Lower lobe of right lung (tissue), 2 donors: ENCODE data around the gene RPAP2. TPM values are rescaled to one million over a fixed set of nuclear protein-coding genes. Genes with fewer than 3 reads are reported as not detected.
A peak's percentile ranks its signal among the peaks of the same experiment; 100 is the strongest.
"Not testable (repeated sequence)": the region's sequence is repeated elsewhere in the genome, so short reads cannot be mapped to it uniquely, and the experiment has no call there.

Experiments used
- ATAC-seq, 2 donors: fragments of 200-7000 bp; cut with Tn5 transposase; one replicate each; pipeline ENCODE4 v1.9.1; 2020 to 2022; ENCODE audit warnings: mild to moderate bottlenecking in 2 of 2, moderate library complexity in 2 of 2
- DNase-seq: peaks from one replicate; pipeline ENCODE4 v3.0.0-alpha.2; 2020
- H3K27ac ChIP-seq: fragments of 200-600 bp; one replicate; pipeline ENCODE4 v1.8.0; 2022
- H3K27me3 ChIP-seq: fragments of 200-600 bp; one replicate; pipeline ENCODE4 v1.8.0; 2022; ENCODE audit warnings: low read depth
- H3K36me3 ChIP-seq: fragments of 200-600 bp; one replicate; pipeline ENCODE4 v1.8.0; 2022; ENCODE audit warnings: mild to moderate bottlenecking
- H3K4me1 ChIP-seq: fragments of 200-600 bp; one replicate; pipeline ENCODE4 v1.8.0; 2022
- H3K4me3 ChIP-seq: fragments of 200-600 bp; one replicate; pipeline ENCODE4 v1.8.0; 2022; ENCODE audit warnings: mild to moderate bottlenecking
- H3K9me3 ChIP-seq: fragments of 200-600 bp; one replicate; pipeline ENCODE4 v1.8.0; 2022
- intact Hi-C: fragments of 100-400 bp; cut with DNase I; formaldehyde crosslinking; loops from one replicate; pipeline ENCODE4 v1.11.0; 2022
- total RNA-seq: library from RNA; stranded (reverse); fragmentation: NEBNext Ultra II Directional; extraction: Animal tissue kit (Norgen Biotek cat#: 25700); gene quantifications from one replicate; pipeline ENCODE4 v1.2.1, GENCODE V29; 2021
- TF ChIP-seq, protein P1 (sequence below): fragments of 200-600 bp; IDR thresholded peaks from one replicate; pipeline ENCODE4 v1.8.0; 2022; ENCODE audit warnings: antibody characterized with exemption, mild to moderate bottlenecking
- donor health status: DM: no; HTN: yes; CAD: no; lungs with severe emphysema.

The RPAP2 gene
- total RNA-seq, 1 donor from 2014 or later, result 20.0 TPM

DNA sequence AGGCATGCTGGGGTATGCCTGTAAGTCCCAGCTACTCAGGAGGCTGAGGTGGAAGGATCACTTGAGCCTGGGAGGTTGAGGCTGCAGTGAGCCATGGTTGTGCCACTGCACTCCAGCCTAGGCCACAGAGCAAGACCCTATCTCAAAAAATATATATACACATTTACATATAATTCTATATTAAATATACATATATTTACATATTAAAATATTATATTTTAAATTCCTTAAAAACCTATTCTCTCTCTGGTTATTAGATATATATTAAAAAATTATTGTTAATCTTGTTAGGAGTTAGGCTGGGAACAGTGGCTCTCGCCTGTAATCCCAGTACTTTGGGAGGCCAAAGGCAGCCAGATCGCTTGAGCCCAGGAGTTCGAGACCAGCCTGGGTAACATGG, 22.8 kb upstream of the RPAP2 start:
- TF ChIP-seq, protein P1, sequence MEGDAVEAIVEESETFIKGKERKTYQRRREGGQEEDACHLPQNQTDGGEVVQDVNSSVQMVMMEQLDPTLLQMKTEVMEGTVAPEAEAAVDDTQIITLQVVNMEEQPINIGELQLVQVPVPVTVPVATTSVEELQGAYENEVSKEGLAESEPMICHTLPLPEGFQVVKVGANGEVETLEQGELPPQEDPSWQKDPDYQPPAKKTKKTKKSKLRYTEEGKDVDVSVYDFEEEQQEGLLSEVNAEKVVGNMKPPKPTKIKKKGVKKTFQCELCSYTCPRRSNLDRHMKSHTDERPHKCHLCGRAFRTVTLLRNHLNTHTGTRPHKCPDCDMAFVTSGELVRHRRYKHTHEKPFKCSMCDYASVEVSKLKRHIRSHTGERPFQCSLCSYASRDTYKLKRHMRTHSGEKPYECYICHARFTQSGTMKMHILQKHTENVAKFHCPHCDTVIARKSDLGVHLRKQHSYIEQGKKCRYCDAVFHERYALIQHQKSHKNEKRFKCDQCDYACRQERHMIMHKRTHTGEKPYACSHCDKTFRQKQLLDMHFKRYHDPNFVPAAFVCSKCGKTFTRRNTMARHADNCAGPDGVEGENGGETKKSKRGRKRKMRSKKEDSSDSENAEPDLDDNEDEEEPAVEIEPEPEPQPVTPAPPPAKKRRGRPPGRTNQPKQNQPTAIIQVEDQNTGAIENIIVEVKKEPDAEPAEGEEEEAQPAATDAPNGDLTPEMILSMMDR, result no peak
- Histone ChIP-seq H3K27me3 (no peaks in the 10 kb centered on the region), H3K27ac (no peak overlapping the region), H3K9me3 (no peaks in the 10 kb centered on the region), H3K36me3 (peaks cover 37% of the 10 kb centered on the region), H3K4me3 (no peak overlapping the region), H3K4me1 (no peaks in the 10 kb centered on the region)
- DNase-seq (no peak), ATAC-seq (no peak)
- intact Hi-C loops, result no loop called here

DNA sequence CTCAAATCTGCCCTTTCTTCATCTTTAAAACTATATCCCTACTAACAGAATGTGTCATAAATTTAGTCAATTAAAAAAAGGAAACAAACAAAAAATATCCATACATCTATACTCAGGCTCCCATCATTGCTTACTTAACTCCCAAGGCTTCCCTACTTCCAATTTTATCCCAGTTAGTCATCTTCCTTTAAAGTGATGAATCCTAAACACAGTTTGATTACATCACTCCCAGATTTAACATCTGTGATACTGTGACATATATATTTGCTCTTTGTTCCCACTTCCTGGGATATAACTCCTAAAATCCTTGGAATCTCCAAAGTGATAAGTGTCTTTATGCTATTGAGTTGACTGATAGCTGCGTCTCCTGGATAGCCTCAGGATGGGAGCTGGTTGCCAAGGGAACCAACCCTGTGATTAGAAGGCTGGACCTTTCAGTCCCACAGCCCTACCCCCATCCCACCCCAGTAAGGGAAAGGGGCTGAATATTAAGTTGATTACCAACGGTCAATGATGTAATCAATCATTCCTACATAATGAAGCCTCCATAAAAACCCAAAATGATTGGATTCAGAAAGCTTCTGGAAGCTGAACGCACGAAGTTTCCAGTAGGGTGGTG, 21.6 kb upstream of the RPAP2 start:
- no peak overlapping the region for H3K4me3 ChIP-seq
- ATAC-seq, result no peak
- H3K27me3 ChIP-seq, result no peaks in the 10 kb centered on the region
- intact Hi-C loops, result no loop called here
- DNase-seq, result no peak
- H3K9me3 ChIP-seq, result no peaks in the 10 kb centered on the region
- TF ChIP-seq, protein P1, result no peak
- H3K27ac ChIP-seq, result no peak overlapping the region
- H3K4me1 ChIP-seq, result no peaks in the 10 kb centered on the region
- H3K36me3 ChIP-seq, result peaks cover 37% of the 10 kb centered on the region

DNA sequence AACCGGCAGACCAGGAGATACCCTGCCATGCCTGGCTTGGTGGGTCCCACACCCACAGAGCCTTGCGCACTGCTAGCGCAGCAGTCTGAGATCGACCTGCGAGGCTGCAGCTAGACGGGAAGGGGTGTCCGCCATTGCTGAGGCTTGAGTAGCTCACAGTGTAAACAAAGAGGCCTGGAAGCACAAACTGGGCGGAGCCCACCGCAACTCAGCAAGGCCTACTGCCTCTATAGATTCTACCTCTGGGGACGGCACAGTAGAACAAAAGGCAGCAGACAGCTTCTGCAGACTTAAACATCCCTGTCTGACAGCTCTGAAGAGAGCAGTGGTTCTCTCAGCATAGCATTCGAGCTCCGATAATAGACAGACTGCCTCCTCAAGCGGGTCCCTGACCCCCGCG, 19.1 kb upstream of the RPAP2 start:
- H3K36me3 ChIP-seq, result peaks cover 26% of the 10 kb centered on the region
- DNase-seq, intact Hi-C loops, ATAC-seq, H3K4me1 ChIP-seq, H3K4me3 ChIP-seq, H3K27ac ChIP-seq, H3K9me3 ChIP-seq, H3K27me3 ChIP-seq: not testable (repeated sequence)

DNA sequence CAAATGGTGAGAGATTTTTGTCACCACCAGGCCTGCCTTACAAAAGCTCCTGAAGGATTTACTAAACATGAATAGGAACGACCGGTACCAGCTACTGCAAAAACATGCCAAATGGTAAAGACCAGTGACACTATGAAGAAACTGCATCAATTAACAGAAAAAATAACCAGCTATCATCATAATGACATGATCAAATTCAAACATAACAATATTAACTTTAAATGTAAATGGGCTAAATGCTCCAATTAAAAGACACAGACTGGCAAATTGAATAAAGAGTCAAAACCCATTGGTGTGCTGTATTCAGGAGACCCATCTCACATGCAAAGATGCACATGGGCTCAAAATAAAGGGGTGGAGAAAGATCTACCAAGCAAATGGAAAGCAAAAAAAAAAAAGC, 17.4 kb upstream of the RPAP2 start:
- DNase-seq, intact Hi-C loops: not testable (repeated sequence)
- H3K36me3 ChIP-seq, result peaks cover 21% of the 10 kb centered on the region

DNA sequence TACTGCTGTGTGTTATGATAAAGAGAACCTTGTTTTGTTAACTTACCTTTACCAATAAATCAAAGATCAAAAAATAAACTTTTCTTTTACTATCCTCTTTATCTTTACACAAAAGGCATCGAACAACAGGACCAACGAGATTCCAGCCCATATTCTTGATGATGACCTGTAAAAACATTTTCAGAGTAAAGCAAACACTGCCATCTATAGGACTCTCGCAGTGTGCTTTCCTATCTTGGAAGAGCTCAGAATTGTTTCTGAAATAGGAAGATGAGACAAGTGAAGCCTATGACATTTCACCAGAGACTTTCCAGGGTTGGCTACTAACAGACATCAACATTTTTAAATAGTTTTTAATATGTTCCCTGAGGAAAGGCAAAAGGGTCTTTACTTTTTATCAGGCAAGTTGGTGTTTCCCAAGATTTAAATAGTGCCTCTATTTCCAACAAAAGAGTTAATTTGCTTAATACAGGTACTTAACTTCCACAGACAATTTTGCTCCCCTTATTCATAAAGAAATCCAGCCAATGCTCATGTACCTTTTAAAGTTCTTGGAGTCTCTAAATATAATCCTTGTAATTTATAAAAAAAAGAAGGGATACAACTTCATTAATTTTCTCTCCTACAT, 7.4 kb upstream of the RPAP2 start:
- H3K4me1 ChIP-seq, result no peaks in the 10 kb centered on the region
- peaks cover 41% of the 10 kb centered on the region for H3K36me3 ChIP-seq
- no peaks in the 10 kb centered on the region for H3K27me3 ChIP-seq
- intact Hi-C loops, result no loop called here
- H3K27ac ChIP-seq, result no peak overlapping the region
- DNase-seq (no peak), ATAC-seq (peak in 1 of 2 donors; percentile 33)
- no peaks in the 10 kb centered on the region for H3K9me3 ChIP-seq
- no peak overlapping the region for H3K4me3 ChIP-seq
- TF ChIP-seq, protein P1, result peak; percentile 62

More for the DNA sequence above, 17.4 kb upstream of the RPAP2 start:
- not testable (repeated sequence) for ATAC-seq, H3K27ac ChIP-seq, H3K9me3 ChIP-seq, H3K27me3 ChIP-seq, H3K4me1 ChIP-seq, H3K4me3 ChIP-seq

DNA sequence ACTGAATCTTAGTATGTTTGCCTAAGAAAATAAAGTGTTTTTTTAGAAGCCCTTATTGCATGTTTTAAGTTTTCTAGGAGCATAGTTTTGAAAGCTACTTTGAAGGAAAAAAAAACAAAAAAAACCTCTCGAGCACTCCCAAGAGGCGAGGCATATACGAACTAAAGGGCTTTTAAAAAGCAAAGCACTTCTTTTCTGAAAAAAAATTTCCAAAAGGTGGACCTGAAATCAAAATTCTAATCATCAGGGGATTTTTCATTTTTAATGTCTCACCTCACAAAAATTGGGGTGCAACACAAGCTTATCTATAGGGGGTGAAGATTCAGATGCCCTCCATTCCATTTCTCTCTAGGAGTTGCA, 666 bp upstream of the RPAP2 start:
- peaks cover 21% of the 10 kb centered on the region for H3K4me1 ChIP-seq
- ATAC-seq, result peak in 1 of 2 donors; percentile 2
- H3K36me3 ChIP-seq, result peaks cover 17% of the 10 kb centered on the region
- TF ChIP-seq, protein P1, result no peak
- intact Hi-C loops, result no loop called here
- H3K9me3 ChIP-seq, result no peaks in the 10 kb centered on the region
- DNase-seq, result no peak
- peak overlapping the region; percentile 77 for H3K4me3 ChIP-seq
- peak overlapping the region; percentile 88 for H3K27ac ChIP-seq
- no peaks in the 10 kb centered on the region for H3K27me3 ChIP-seq
